Measurements from ENCODE around the gene INPP5A.
"Not testable (repeated sequence)": the region's sequence is repeated elsewhere in the genome, so short reads cannot be mapped to it uniquely, and the experiment has no call there.

Gene INPP5A

GRCh38 chr10:132546567-132547420 lies 9.2 kb downstream of the INPP5A start:
- DNase-seq = no peak

- DNase-seq = no peak
Measured at GRCh38 chr10:132547421-132547861, 9.9 kb downstream of the INPP5A start.

DNA sequence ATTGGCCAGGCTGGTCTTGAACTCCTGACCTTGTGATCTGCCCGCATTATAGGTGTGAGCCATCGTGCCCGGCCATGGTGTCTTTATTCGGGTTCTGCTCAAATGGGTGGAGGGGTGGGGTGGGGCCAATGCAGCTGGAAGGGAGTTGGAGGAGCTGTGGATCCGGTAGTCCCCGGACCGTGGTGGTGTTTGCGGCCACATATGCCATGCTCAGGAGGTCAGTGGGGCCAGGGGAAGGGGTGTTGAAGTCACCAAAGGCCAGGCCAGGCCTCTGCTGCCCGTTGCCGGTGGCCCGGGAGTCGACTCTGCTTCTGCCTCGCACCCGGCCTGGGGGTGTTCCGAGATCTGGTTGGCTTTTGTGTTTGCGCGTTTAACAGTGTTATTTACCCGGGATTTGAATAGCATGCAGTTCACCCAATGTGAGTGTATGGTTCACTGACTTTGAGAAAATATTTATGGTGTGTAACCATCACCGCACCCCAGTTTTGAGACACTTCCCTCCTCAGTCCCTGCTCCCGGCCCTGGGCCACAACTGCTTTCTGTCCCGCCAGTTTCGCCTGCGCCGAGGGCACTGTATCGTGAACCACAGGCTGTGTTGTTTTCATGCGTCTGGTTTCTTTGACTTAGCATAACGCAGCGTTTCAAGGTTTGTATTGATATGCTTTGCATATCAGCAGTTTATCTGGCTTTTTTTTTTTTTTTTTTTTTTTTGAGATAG lies 10.7 kb downstream of the INPP5A start:
- DNase-seq = no peak

DNA sequence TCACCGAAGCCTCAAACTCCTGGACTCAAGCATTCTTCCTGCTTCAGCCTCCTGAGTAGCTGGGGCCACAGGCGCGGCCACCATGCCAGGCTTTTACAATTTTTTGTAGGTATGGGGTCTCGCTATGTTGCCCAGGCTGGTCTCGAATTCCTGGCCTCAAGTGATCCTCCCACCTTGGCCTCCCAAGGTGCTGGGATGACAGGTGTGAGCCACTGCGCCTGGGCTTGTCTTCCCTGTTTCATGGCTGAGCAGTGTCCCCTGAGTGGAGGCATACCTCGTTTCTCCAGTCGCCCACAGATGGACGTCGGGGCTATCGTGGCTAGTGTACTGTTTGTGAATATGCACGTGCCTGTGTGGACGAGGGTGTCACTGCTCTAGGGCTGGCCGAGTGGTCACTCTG lies 11.3 kb downstream of the INPP5A start:
- DNase-seq = no peak

DNA sequence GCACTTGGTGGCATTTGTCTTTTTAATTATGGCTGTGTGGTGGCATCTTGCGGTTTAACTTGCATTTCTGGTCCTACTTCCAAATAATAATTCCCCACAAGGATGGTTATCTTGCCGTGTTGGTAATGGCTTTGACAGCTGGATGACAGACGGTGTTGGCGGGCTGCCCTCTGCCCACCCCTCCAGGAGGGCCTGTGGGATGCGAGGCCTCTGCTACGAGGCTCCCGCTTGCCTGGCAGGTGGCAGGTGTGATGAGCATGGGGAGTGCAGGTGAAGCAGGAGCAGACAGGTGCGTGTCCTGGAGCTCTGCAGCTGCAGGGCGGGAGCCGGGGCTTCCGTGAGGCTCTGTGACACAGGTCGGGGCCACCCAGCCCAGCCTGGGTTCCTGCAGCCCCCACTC lies 11.8 kb downstream of the INPP5A start:
- no peak for DNase-seq

- DNase-seq = no peak
Measured at GRCh38 chr10:132550366-132551092, 12.9 kb downstream of the INPP5A start.

GRCh38 chr10:132551093-132551807 lies 13.7 kb downstream of the INPP5A start:
- DNase-seq = no peak

DNA sequence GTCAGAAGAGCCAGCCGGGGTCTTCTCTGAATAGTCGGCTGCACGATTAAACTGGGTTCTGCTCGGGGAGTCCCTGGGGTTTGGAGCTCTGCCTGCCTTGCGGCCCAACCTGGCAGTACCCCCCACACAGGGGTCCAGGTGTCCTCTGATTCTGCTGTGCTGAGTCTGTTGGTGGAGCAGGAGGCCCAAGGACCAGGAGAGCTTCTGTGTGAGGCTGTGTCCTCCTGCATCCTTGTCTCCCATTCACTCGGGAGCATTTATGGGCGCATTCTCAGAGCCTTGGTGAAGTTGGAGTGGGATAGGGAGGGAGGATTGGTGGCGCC lies 14.2 kb downstream of the INPP5A start:
- DNase-seq = no peak

DNA sequence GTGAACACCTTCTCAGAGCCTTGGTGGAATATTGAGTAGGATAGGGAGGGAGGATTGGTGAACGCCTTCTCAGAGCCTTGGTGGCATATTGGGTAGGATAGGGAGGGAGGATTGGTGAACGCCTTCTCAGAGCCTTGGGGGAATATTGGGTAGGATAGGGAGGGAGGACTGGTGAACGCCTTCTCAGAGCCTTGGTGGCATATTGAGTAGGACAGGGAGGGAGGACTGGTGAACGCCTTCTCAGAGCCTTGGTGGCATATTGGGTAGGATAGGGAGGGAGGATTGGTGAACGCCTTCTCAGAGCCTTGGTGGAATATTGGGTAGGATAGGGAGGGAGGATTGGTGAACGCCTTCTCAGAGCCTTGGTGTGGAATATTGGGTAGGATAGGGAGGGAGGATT lies 15.0 kb downstream of the INPP5A start:
- DNase-seq = not testable (repeated sequence)

DNA sequence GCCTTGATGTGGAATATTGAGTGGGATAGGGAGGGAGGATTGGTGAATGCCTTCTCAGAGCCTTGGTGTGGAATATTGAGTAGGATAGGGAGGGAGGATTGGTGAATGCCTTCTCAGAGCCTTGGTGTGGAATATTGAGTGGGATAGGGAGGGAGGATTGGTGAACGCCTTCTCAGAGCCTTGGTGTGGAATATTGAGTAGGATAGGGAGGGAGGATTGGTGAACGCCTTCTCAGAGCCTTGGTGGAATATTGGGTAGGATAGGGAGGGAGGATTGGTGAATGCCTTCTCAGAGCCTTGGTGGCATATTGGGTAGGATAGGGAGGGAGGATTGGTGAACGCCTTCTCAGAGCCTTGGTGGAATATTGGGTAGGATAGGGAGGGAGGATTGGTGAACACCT lies 16.0 kb downstream of the INPP5A start:
- not testable (repeated sequence) for DNase-seq

- DNase-seq = no peak
Measured at GRCh38 chr10:132554053-132554990, 16.7 kb downstream of the INPP5A start.

- no peak for DNase-seq
Measured at GRCh38 chr10:132554991-132555647, 17.5 kb downstream of the INPP5A start.

DNA sequence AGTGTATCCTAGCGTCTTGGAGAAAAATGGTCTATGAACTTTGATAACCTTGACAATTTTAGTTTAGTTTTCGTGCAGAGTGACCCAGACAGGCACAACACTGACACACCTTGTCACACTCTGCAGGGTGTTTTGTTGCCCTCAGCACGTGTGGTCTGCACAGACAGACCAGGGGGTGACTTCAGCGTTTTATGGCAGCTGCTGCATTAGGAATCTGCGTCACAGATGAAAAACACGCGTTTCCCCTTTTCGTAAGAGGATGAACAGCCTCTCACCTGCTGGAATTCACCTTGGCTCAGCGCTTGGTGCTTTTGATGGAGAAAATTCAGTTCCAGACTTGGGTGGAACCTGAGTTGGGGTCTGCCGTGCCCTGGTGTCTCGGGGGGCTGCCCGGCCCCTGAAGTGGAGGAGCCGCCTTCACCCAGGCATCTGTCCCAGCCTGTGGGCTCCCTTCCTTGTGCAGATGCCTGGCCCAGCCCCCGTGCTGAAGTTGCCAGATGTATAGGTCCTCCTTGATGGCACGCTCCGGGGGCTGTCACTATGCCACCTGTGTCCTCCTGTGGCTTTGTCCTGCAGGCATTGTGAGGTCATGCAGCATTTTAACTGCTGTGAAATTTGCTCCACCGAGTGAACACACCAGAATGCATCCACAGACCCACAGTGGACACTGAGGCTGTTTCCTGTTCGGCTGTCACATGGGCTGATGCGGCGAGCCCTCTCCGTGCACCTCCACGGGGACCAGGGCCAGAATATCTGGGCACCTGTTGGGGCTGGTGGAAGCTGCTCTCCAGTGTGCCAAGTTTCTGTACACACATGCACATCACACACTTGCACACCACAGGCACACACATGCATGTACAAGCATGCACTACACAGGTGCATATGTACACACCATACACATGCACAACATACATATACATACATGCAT lies 18.3 kb downstream of the INPP5A start:
- DNase-seq = no peak

DNA sequence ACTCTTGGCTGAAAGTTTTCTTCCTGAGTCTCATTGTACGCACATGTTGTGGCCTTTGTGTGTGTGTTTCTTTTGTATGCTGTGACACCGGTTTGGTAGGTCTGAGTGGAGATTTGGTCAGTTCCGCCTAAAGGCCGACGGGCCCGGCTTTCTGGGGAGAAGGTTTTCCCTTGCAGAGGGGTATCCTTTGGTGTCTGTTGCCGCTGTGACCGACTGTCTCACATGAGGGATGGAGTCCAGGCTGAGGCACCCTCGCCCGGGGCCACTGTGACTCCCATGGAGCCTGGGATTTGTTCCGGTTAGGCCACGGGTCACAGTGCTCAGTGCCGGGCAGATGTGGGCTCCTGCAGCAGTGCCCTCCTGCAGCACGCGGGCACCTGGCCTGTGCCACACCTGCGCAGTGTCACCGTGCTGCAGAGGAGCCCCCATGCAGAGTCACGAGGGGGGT lies 19.4 kb downstream of the INPP5A start:
- no peak for DNase-seq

DNA sequence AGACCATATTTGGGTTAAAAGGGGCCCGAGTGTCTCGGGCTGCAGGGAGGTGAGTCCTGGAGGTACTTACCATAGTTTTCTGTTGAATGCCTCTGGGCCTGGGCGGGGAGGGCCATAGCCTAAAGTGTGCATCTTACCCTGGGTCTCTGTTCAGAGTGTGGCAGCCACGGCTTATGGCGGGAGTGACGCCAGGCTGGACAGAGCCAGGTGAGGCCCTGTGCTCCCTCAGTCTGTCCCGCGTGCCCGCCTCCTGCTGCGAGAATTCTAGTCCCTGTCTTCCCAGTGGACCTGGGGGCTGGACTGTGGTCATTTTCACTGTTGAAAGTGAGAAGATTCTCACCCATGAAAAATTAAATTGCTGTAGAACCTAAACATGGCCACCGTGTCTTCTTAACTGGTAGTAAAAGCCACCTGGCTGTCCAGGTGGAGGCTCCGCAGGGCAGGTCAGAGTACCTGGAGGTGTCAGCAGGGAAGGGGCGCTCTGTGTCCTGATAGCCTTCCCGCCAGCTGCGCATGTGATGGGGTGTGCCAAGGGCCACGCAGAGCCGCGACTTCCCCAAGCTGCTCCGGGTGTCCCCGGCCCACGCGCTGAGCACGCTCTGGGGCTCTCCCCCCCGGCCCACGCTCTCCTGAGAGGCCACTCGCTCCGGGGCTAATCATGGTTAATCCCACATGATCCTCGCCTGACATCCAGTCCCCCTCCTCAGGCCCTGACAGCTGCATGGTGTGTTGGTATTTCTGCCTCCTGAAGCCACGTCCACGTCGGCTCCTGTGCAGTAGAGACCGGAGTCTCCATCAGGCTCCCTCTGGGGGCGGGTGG lies 20.3 kb downstream of the INPP5A start:
- no peak for DNase-seq

- DNase-seq = no peak
Measured at GRCh38 chr10:132558516-132559413, 21.2 kb downstream of the INPP5A start.

DNA sequence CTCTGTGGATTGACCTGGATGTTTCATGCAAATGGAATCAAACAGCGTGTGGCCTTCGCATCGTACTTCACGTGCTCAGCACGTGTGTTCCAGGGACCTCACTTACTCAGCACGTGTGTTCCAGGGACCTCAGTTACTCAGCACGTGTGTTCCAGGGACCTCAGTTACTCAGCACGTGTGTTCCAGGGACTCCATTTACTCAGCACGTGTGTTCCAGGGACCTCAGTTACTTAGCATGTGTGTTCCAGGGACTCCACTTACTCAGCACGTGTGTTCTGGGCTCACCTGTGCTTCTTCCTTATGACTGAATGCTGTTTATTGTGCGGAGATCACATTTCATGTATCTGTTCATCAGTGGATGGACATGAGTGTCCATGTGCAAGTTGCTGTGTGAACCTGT lies 22.0 kb downstream of the INPP5A start:
- DNase-seq = no peak
